GM15510 (cell line): ENCODE results near the gene BRD3OS.

ENCODE experiments used
- POLR2A ChIP-seq: IDR thresholded peaks from 3 replicates; pipeline ENCODE4 v1.6.1; 2011; ENCODE audit warnings: borderline replicate concordance; ENCODE audit not compliant: insufficient read length; ENCODE audit errors: extremely low read depth

BRD3OS gene

GRCh38 chr9:134056483-134057306 lies 31.4 kb downstream of the BRD3OS start:
- TF ChIP-seq POLR2A = no peak

DNA sequence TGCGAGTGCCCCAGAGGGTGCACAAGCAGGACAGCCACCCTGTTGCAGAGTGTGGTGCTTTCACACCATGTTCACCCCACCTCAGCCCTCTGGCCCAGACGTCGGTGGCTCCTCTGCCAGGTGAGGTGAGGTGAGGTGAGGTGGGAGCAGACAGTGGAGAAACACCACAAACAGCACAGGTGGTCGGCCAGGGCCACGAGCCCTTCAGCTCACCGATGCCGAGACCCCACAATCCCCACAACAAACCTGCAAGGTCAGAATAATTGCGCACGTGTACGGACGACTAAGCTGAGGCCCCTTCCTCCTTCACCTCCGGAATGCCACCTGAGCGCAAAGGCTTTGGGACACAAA lies 32.0 kb downstream of the BRD3OS start:
- no peak for TF ChIP-seq POLR2A

DNA sequence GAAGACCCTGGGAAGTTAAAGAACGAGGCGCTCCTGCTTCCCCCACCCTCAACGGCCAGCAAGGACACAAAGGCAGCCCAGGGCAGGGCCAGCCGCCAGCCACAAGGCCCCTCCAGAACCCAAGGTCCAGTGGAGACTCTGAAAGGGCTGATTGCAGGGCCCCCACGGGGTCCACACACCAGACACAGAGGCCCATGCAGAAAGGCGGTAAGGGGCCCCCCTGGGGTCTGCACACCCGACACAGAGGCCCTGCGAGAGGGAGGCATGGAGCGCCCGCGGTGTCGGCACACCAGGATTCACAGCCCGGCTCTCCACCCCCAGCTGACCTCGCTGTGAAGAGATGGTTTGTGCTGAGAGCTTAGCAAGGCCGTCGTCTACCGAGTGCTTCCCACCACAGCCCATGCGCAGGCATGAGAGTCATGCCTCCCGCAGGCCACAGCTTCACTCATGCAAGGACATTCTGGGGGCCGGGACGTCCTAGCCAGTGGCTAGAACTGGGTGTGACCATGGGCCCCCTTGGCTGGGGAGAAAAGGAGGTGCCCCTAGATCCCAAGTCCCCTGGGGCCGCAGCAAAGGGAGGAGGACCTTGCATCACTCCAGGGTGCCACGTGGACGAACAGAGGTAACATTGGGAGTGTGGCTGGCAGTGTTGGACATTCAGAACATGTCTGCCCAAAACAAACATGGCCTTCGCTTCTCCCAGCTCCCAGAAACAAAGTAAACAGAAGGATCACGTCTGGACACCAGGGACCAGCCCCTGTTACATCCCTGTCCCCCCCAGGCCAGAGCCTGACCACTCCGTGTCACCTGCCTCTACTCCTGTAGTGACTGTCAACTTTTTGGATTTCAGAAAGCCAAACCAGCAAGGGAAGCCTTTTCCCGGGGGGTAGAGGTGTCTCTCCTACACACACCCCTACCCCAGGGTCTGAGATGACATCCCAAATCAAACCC lies 32.7 kb downstream of the BRD3OS start:
- no peak for TF ChIP-seq POLR2A

- TF ChIP-seq POLR2A = no peak
Measured at GRCh38 chr9:134058716-134059115, 33.4 kb downstream of the BRD3OS start.

DNA sequence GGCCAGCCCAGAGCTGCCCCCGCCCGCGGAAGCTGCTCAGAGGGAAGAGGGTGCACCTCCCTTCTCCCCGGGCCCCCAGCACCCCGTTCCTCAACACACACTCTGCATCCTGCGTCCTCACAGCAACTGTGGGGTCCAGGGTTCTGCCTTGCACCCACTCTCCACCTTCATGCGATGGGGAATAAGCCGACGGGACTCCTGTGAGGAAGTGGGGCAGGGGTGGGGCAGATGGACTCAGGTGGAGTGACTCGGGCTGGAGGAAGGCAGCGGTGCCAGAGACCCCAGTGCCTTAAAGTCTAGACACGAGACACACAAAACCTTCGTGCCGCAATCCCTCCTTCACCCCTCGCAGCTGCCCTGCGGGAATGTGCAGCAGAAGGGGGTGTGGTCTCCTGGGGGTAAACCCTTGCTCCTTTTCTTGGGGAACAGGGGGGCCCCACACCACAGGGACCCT lies 33.9 kb downstream of the BRD3OS start:
- no peak for TF ChIP-seq POLR2A

- no peak for TF ChIP-seq POLR2A
Measured at GRCh38 chr9:134059661-134060395, 34.5 kb downstream of the BRD3OS start.

DNA sequence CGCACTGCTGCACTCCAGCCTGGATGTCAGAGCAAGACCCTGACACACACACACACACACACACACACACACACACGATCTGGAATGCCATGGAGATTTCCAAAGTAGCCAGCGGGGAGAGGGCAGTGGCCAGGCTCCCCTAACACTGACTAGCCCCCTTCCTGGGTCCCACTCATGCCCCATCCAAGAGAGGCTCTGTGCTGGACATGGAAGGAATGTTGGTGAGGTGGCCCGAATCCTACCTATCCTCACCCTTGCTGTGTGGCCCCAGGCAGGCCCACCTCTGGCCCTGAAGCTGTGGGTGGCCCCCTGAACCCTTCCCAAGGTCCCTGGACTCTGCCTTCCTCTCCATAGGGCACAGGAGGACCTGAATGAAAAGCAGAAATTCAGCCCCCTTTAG lies 35.3 kb downstream of the BRD3OS start:
- TF ChIP-seq POLR2A = no peak

- TF ChIP-seq POLR2A = no peak
Measured at GRCh38 chr9:134061019-134061687, 35.9 kb downstream of the BRD3OS start.

DNA sequence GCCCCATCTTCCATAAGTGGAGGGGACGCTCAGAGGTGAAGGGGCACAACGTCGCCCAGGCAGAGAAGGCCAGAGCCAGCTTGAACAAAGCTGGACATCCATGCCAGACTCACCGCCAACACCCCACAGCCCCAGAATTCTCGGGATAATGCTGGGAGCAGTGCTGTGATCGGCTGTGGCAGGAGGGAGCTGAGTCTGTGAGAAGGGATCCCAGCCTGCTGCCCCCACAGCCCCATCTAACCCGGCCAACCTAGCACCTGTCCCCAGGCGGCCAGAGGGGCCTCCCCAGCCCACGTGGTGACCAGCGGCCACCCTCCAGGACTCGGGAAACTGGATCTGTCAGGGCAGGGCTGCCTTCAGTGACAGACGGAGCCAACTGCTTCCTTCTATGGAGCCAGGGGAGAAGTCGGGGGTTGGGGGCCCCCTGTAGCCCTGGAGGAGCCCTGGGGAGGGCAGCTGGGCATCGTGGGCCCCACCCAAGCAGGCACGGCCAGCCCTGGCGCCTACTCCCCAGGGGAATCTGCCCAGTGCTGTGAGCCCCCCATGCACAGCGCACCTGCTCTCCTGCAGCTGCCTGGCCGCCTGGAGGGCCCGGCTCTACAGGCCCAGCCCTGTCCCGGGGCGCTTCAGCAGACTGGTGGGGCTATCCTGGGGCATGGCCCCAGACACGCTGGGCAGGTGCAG lies 36.5 kb downstream of the BRD3OS start:
- no peak for TF ChIP-seq POLR2A

DNA sequence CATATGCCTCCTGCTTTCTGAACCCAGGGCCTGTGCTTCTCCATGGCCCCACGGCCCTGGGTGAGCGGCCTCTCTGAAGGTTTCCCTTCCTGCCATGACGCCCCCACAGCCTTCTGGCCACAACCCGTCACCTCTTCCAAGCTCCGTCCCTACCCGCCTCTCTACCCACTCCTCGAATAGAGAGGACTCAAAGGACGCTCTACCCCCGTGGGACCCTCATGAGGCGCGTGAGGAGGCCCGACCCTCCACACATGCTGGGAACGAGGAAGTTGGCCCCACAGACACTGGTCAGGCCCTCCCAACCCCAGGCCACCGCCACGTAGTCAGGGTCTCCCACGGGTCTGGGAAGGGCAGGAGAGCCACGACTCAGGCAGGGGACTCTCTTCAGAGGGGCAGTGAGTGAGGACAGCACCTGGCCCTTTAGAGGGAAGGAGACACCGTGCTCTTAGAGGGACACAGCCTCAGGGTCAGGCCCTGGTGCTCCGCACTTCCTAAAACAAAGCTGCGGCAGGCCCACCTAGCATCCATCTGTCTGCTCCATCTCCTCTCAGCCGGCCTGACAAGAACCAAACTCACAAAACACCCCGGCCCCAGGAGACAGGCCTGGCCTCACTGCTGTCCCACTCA lies 37.3 kb downstream of the BRD3OS start:
- TF ChIP-seq POLR2A = no peak

- no peak for TF ChIP-seq POLR2A
Measured at GRCh38 chr9:134063088-134063570, 37.8 kb downstream of the BRD3OS start.

DNA sequence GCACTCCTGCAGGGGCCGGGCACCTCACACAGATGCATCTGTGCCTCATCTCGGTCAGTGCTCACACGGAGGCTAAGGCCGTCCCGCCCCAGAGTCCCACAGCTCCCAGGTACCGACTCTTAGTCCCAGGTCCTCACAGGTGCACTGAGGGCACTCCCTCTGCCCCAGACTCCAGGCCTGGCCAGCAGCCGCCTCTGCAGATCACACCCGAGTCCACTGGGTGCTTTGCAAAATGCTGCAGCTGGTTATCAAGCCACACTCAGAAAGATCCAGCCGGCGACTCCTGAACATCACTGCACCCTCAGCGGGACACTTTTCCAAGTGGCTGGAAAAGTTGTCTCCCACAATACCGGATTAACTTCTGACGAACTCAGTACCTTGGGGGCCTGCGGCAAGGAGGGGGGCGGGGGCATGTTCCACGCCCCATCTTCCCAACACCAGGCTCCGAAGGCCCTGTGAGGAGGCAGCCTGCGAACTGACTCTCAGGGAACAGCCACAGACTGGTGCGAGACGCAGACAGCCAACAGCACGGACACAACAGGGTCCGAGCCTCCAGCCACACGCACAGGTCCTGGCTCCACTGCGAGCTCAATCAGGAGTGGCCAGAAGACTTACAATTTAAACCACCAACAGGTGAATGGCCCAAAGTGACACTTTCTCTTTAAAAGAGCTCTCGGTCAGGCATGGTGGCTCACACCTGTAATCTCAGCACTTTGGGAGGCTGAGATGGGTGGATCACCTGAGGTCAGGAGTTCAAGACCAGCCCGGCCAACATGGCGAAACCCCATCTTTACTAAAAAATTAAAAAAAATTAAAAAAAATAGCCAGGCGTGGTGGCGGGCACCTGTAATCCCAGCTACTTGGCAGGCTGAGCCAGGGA lies 38.5 kb downstream of the BRD3OS start:
- no peak for TF ChIP-seq POLR2A
